ENCODE measurements around the gene DCLRE1A. TPM values are rescaled to one million over a fixed set of nuclear protein-coding genes. Genes with fewer than 3 reads are reported as not detected.
"Not testable (repeated sequence)": the region's sequence is repeated elsewhere in the genome, so short reads cannot be mapped to it uniquely, and the experiment has no call there.

Gene DCLRE1A
- total RNA-seq, 1 donor = 1.4 TPM

DNA sequence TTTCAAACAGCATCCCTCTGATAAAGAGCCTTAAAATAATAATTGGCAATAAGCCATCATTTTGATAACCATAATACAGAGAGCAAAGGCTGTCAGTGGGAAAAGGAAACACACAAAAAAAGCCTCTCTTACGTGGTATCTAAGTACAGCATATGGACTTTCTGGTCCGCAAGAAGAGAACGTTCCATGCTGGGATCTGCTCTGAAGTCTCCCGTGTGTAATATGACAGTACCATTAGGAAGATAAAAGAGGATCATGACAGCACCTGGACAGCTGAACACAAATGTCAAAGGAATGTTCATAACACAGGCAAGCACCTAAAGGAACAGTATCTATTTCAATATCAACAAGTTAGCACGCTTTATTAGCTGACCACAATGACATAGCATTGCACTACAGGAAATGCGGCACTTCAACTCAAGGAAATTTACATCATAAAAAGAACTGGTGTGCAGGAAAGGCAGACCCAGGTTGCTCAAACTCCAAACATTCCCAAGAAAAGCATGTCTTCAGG is 9.9 kb downstream of the DCLRE1A start:
- H3K4me3 ChIP-seq (ENCODE audit: low read length) = no peak overlapping the region

DNA sequence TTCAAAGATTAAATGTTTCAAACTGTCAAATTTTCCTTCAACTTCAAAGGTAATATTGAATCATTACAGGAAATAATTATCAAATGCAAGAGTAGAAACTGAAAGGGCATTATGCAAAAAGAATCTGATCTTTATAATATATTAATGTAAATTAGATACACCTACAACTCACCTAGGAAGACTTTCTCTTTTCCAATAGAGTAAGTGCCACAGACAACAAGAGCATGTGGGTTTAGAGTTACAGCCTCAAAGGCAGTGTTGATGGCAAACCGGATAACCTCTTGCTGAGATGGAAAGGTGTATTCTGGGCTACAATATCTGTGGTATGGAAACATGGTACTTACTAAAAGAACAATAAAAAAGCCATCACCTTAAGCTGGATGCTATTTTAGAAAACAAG is 11.7 kb downstream of the DCLRE1A start:
- no peaks in the 10 kb centered on the region for H3K9me3 ChIP-seq (ENCODE audit: low read depth, low read length)
- peaks cover 8% of the 10 kb centered on the region for H3K4me1 ChIP-seq (ENCODE audit: insufficient read depth, low read length)
- H3K27me3 ChIP-seq (ENCODE audit: insufficient read depth, low read length) = no peaks in the 10 kb centered on the region
- H3K4me3 ChIP-seq (ENCODE audit: low read length) = no peak overlapping the region

More for the DNA sequence above, 9.9 kb downstream of the DCLRE1A start:
- H3K27me3 ChIP-seq (ENCODE audit: insufficient read depth, low read length) = no peaks in the 10 kb centered on the region
- peaks cover 8% of the 10 kb centered on the region for H3K4me1 ChIP-seq (ENCODE audit: insufficient read depth, low read length)
- no peaks in the 10 kb centered on the region for H3K9me3 ChIP-seq (ENCODE audit: low read depth, low read length)

DNA sequence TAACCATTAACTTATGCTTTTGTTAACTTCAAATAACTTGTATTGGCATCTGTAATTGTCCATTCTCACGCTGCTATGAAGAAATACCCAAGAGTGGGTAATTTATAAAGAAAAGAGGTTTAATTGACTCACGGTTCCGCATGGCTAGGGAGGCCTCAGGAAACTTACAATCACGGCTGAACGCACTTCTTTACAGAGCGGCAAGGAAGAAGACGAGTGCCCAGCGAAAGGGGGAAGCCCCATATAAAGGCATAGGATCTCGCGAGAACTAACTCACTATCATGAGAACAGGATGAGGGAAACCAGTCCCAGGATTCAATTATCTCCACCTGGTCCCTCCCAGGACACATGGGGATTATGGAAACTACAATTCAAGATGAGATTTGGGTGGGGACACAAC is 25.3 kb downstream of the DCLRE1A start:
- H3K4me1 ChIP-seq (ENCODE audit: insufficient read depth, low read length); H3K4me3 ChIP-seq (ENCODE audit: low read length); H3K9me3 ChIP-seq (ENCODE audit: low read depth, low read length); H3K27me3 ChIP-seq (ENCODE audit: insufficient read depth, low read length): not testable (repeated sequence)

DNA sequence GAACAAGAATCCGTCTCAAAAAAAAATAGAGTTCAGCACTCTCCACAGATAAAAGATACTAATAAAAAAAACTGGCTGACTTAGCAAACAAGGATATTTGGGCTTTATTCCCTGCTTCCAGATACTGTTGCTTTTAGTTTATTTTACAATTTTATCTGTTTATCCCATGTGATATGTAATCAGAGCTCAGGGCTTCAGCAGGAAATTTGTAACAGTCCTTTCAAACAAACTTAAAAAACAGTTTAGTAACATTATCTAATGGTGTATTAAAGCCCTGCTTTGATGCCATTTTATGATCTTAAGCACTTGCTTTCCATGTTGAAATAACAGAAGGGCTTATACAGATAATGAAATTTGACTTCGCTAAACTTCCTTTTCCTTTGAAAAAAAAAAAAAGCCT is 28.1 kb downstream of the DCLRE1A start:
- no peaks in the 10 kb centered on the region for H3K9me3 ChIP-seq (ENCODE audit: low read depth, low read length)
- H3K4me3 ChIP-seq (ENCODE audit: low read length) = no peak overlapping the region
- no peaks in the 10 kb centered on the region for H3K4me1 ChIP-seq (ENCODE audit: insufficient read depth, low read length)
- H3K27me3 ChIP-seq (ENCODE audit: insufficient read depth, low read length) = no peaks in the 10 kb centered on the region

DNA sequence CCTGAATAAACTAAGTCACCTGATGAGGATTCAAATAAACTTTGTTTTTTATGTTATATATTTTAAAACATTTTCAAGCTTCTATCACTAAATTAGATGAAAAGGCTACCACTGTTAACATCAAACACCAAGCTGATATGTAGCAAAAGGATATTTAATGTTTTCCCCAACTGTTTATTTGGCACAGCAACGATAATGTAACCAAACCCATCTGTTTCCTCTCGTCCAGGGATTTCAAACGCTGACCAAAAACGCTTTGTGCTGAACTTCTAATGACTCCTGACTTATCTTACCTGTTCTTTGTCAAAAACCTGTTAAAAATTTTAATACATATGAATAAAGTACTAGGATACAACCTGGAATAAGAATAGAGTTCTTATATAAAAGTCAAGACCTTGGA is 30.5 kb downstream of the DCLRE1A start:
- no peaks in the 10 kb centered on the region for H3K27me3 ChIP-seq (ENCODE audit: insufficient read depth, low read length)
- no peaks in the 10 kb centered on the region for H3K9me3 ChIP-seq (ENCODE audit: low read depth, low read length)
- H3K4me1 ChIP-seq (ENCODE audit: insufficient read depth, low read length) = no peaks in the 10 kb centered on the region

DNA sequence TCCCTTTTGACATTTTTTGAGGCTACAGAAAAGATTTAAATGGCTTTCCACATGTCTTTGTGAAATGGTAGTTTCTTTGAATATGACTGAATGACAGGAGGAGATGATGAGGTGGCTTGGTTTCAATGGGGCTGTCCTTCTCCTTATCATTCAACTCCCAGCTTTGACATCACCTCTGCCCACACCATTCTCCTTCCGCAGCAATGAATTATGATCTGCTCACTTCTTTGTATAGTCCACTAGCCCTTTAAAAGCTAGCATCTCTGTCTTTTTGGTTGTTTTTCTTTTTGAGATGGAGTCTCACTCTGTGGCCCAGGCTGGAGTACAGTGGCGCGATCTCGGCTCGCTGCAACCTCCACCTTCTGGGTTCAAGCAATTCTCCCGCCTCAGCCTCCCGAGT is 31.7 kb downstream of the DCLRE1A start:
- Histone ChIP-seq H3K4me1 (ENCODE audit: insufficient read depth, low read length) (no peaks in the 10 kb centered on the region), H3K9me3 (ENCODE audit: low read depth, low read length) (no peaks in the 10 kb centered on the region), H3K27me3 (ENCODE audit: insufficient read depth, low read length) (no peaks in the 10 kb centered on the region), H3K4me3 (ENCODE audit: low read length) (no peak overlapping the region)

More for the DNA sequence above, 30.5 kb downstream of the DCLRE1A start:
- H3K4me3 ChIP-seq (ENCODE audit: low read length) = no peak overlapping the region

DNA sequence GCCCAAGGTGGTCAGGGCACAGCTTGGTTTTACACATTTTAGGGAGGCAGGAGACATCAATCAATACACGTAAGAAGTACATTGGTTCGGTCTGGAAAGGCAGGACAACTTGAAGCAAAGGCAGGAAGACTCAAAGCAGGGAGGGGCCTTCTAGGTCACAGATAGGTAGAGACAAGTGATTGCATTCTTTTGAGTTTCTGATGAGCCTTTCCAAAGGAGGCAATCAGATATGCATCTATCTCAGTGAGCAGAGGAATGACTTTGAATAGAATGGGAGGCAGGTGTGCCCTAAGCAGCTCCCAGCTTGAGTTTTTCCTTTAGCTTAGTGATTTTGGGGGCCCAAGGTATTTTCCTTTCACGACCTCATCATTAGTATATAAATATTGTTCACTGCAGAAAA is 32.6 kb downstream of the DCLRE1A start:
- H3K4me1 ChIP-seq (ENCODE audit: insufficient read depth, low read length); H3K9me3 ChIP-seq (ENCODE audit: low read depth, low read length); H3K27me3 ChIP-seq (ENCODE audit: insufficient read depth, low read length); H3K4me3 ChIP-seq (ENCODE audit: low read length): not testable (repeated sequence)

DNA sequence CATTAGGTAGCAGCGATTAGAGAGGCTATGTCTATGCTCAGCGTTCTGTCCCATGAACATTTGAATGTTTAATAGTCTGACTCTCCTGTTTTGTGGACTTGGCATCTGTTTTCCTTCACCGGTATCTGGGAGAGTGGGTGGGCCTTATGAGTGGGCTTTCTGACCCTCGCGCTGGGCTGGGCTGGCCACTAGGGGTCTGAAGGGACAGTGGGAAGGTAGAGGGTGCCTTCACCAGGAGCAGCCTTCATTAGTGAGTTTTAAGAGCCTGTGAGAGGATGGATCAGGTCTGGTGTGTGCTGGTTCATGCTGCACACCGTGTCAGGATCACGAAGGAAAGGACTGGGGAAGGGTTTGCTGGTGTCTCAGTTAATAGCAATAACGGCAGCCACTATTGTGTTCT is 33.4 kb downstream of the DCLRE1A start:
- Histone ChIP-seq H3K9me3 (ENCODE audit: low read depth, low read length) (no peaks in the 10 kb centered on the region), H3K27me3 (ENCODE audit: insufficient read depth, low read length) (no peaks in the 10 kb centered on the region), H3K4me3 (ENCODE audit: low read length) (no peak overlapping the region), H3K4me1 (ENCODE audit: insufficient read depth, low read length) (no peaks in the 10 kb centered on the region)

DNA sequence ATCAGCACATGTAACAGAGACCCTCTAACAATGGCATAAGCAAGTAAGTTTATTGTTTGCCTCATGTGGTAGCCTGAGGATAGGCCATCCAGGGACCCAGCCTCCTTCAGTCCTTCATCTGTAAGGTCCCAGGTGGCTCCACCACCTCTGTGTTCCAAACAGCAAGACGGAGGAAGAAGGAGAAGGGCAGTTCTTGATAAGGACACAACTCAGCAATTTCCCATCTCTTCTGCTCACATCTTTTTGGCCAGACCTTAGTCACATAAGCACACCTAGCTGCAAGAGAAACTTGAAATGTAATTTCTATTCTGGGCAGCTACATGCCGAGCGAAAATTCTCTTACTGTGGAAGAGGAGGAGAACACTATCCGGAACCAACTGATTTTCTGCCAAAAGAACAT is 33.9 kb downstream of the DCLRE1A start:
- Histone ChIP-seq H3K4me1 (ENCODE audit: insufficient read depth, low read length) (no peaks in the 10 kb centered on the region), H3K4me3 (ENCODE audit: low read length) (no peak overlapping the region), H3K9me3 (ENCODE audit: low read depth, low read length) (no peaks in the 10 kb centered on the region), H3K27me3 (ENCODE audit: insufficient read depth, low read length) (no peaks in the 10 kb centered on the region)

DNA sequence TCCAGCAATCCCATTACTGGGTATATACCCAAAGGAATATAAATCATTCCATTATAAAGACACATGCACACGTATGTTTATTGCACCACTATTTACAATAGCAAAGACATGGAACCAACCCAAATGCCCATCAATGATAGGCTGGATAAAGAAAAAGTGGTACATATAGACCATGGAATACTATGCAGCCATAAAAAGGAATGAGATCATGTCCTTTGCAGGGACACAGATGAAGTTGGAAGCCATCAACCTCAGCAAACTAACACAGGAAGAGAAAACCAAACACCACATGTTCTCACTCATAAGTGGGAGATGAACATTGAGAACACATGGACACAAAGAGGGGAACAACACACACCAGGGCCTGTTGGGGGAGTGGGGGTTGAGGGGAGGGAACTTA is 39.2 kb downstream of the DCLRE1A start:
- not testable (repeated sequence) for H3K4me3 ChIP-seq (ENCODE audit: low read length); H3K4me1 ChIP-seq (ENCODE audit: insufficient read depth, low read length); H3K9me3 ChIP-seq (ENCODE audit: low read depth, low read length); H3K27me3 ChIP-seq (ENCODE audit: insufficient read depth, low read length)

DNA sequence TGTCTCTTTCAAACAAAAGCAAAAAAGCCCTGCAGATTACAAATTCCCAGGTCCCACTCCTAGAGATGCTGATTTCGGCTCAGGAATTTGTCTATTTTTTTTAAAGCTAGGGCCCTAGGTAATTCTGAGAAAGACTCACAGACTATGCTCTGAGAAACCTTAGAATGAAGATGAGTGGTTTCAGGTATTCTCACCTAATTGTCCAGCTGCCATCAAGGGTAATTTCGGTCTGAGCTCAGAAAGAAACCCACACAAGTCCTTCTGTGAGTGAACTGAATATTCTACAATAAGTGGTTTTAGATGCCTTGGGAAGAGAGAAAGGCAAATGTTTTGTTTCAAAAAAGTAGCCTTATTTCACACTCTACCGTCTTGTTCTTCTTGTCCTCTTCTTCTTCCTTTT is 45.7 kb downstream of the DCLRE1A start:
- no peak overlapping the region for H3K4me3 ChIP-seq (ENCODE audit: low read length)
- no peaks in the 10 kb centered on the region for H3K9me3 ChIP-seq (ENCODE audit: low read depth, low read length)
- no peaks in the 10 kb centered on the region for H3K4me1 ChIP-seq (ENCODE audit: insufficient read depth, low read length)
- no peaks in the 10 kb centered on the region for H3K27me3 ChIP-seq (ENCODE audit: insufficient read depth, low read length)

DNA sequence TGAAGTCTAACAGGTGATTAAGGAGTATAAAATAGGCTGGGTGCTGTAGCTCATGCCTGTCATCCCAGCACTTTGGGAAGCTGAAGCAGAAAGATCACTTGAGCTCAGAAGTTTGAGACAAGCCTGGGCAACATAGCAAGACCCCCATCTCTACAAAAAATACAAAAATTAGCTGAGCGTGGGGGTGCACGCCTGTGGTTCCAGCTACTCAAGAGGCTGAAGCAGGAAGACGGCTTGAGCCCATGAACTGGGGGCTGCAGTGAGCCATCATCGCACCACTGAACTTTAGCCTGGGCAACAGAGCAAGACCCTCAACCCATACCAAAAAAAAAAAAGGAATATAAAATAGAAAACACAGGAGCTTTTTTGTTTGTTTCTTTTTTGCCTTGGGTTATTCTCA is 47.4 kb downstream of the DCLRE1A start:
- no peak overlapping the region for H3K4me3 ChIP-seq (ENCODE audit: low read length)
- H3K4me1 ChIP-seq (ENCODE audit: insufficient read depth, low read length) = no peaks in the 10 kb centered on the region
- H3K27me3 ChIP-seq (ENCODE audit: insufficient read depth, low read length) = no peaks in the 10 kb centered on the region
- H3K9me3 ChIP-seq (ENCODE audit: low read depth, low read length) = no peaks in the 10 kb centered on the region

DNA sequence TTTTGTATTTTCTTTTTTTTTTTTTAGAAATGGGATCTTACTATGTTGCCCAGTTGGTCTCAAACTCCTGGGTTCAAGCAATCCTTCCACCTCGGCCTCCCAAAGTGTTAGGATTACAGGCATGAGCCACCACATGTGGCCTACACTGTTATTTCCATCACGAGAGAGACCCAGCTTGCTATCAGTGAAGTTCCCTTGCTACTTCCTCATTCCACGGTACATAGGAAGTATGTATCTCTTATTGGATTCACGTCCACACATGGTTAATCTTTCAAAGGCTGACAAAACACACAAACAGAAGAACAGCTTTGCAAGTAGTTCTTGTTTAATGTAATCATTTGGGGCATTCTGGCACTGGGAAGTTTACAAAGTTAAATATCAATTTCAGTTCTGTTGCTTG is 50.9 kb downstream of the DCLRE1A start:
- H3K27me3 ChIP-seq (ENCODE audit: insufficient read depth, low read length) = no peaks in the 10 kb centered on the region
- H3K9me3 ChIP-seq (ENCODE audit: low read depth, low read length) = no peaks in the 10 kb centered on the region
- H3K4me3 ChIP-seq (ENCODE audit: low read length) = no peak overlapping the region
- no peaks in the 10 kb centered on the region for H3K4me1 ChIP-seq (ENCODE audit: insufficient read depth, low read length)

DNA sequence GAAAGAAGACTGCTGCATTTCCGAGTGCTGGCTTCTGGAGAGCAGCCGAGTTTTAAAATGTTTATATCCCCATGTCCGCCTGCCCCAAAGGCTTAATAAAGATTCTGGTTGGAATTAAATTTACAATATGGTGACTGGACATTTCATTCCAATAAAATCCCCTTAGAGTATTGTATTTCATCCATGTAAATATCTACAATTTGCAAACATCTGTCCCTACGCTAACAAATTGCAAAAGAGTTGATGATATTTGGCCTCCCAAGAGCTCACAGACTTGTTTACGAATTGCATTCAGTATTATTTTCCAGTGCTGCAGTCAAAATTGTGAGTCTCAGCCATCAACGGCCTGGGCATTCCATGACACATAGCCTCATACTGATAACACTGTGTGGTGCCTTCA is 52.3 kb downstream of the DCLRE1A start:
- Histone ChIP-seq H3K4me1 (ENCODE audit: insufficient read depth, low read length) (no peaks in the 10 kb centered on the region), H3K4me3 (ENCODE audit: low read length) (no peak overlapping the region), H3K27me3 (ENCODE audit: insufficient read depth, low read length) (no peaks in the 10 kb centered on the region), H3K9me3 (ENCODE audit: low read depth, low read length) (no peaks in the 10 kb centered on the region)

DNA sequence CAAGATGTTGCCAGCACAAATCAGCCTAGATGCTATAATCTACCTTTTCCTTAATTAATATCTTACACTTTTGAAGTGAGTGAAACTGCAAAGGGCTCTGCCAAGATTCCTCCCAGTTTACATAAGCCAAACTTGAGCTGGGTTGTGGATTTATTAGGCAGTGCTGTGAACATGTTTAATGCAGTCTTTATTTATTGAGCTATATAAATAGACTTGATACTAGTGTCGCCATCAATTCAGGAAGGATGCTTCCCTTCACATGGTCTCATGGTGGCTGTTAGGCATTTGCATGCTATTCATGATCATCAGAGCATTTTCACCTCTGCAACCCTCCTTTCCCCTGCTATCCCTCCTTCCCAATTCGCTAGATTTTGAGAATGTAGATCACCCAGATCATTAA is 62.2 kb downstream of the DCLRE1A start:
- no peaks in the 10 kb centered on the region for H3K4me1 ChIP-seq (ENCODE audit: insufficient read depth, low read length)
- no peaks in the 10 kb centered on the region for H3K27me3 ChIP-seq (ENCODE audit: insufficient read depth, low read length)

DNA sequence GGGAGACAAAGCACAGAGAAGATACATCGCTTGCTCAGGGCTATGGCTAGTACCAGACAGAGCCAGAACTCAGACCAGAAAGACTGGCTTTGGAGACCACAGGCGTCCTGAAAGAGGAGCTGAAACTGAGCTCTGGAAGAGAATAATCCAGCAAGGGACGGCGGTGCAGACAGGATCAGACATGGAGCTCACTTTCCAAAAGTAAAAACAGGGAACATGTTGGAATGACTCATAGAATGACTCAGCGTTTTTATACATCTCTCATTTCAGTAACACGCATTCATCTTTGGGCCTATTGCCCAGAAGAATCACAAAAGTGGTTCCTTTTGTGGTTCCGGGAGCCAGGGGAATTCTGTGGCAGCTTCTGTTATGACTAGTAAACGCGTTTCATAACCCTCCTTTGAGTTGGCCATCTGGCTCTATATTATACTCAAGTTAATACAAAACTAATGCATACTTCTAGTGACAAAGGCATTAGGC is 65.2 kb downstream of the DCLRE1A start:
- H3K9me3 ChIP-seq (ENCODE audit: low read depth, low read length) = no peaks in the 10 kb centered on the region
- H3K4me1 ChIP-seq (ENCODE audit: insufficient read depth, low read length) = no peaks in the 10 kb centered on the region
- no peak overlapping the region for H3K4me3 ChIP-seq (ENCODE audit: low read length)
- H3K27me3 ChIP-seq (ENCODE audit: insufficient read depth, low read length) = no peaks in the 10 kb centered on the region

More for the DNA sequence above, 62.2 kb downstream of the DCLRE1A start:
- no peaks in the 10 kb centered on the region for H3K9me3 ChIP-seq (ENCODE audit: low read depth, low read length)
- H3K4me3 ChIP-seq (ENCODE audit: low read length) = no peak overlapping the region

Data from mononuclear cell (primary cell).